GM23248 (cell line): ENCODE results near the gene CEP112. TPM values are rescaled to one million over a fixed set of nuclear protein-coding genes. Genes with fewer than 3 reads are reported as not detected.

Experiments
- DNase-seq: peaks from one replicate; pipeline ENCODE4 v3.0.0-alpha.2; 2015
- H2AFZ ChIP-seq: fragments of 200-600 bp; sonication (generic); 2 replicates; pipeline ENCODE4 v1.6.1; 2016; ENCODE audit warnings: antibody characterized with exemption
- H3F3A ChIP-seq: fragments of 200-600 bp; sonication (generic); 2 replicates; pipeline ENCODE4 v1.6.1; 2016; ENCODE audit warnings: mild to moderate bottlenecking, antibody characterized with exemption, mixed run types; ENCODE audit not compliant: insufficient read depth
- H3K27ac ChIP-seq: fragments of 200-600 bp; sonication (generic); 2 replicates; pipeline ENCODE4 v1.5.1; 2016; ENCODE audit warnings: mild to moderate bottlenecking
- H3K27me3 ChIP-seq: fragments of 200-600 bp; sonication (generic); replicated peaks from 2 replicates; pipeline ENCODE4 v1.6.1; 2016; ENCODE audit warnings: mild to moderate bottlenecking; ENCODE audit not compliant: insufficient read depth
- H3K36me3 ChIP-seq: fragments of 200-600 bp; sonication (generic); 2 replicates; pipeline ENCODE4 v1.6.1; 2016; ENCODE audit warnings: low read depth, mild to moderate bottlenecking
- H3K4me1 ChIP-seq: fragments of 200-600 bp; sonication (generic); 2 replicates; pipeline ENCODE4 v1.6.1; 2016; ENCODE audit warnings: mild to moderate bottlenecking; ENCODE audit not compliant: insufficient read depth
- H3K4me2 ChIP-seq: fragments of 200-600 bp; sonication (generic); one replicate; pipeline ENCODE4 v1.6.1; 2016; ENCODE audit warnings: mild to moderate bottlenecking; ENCODE audit not compliant: unreplicated experiment
- H3K4me3 ChIP-seq: fragments of 200-600 bp; sonication (generic); 2 replicates; pipeline ENCODE4 v1.5.1; 2016; ENCODE audit warnings: mild to moderate bottlenecking
- H3K79me2 ChIP-seq: fragments of 200-600 bp; sonication (generic); 2 replicates; pipeline ENCODE4 v1.6.1; 2016; ENCODE audit warnings: mild to moderate bottlenecking; ENCODE audit not compliant: insufficient read depth
- H3K9ac ChIP-seq: fragments of 200-600 bp; sonication (generic); 2 replicates; pipeline ENCODE4 v1.6.1; 2016; ENCODE audit warnings: mild to moderate bottlenecking
- H3K9me2 ChIP-seq: fragments of 200-600 bp; sonication (generic); 2 replicates; pipeline ENCODE4 v1.6.1; 2016; ENCODE audit warnings: mixed run types, mild to moderate bottlenecking, moderate library complexity; ENCODE audit not compliant: insufficient read depth
- H3K9me3 ChIP-seq: fragments of 200-600 bp; sonication (generic); one replicate; pipeline ENCODE4 v1.6.1; 2017; ENCODE audit warnings: low read depth
- H4K20me1 ChIP-seq: fragments of 200-600 bp; sonication (generic); 2 replicates; pipeline ENCODE4 v1.6.0; 2016; ENCODE audit not compliant: insufficient read depth
- EZH2 ChIP-seq: fragments of 200-600 bp; sonication (generic); IDR thresholded peaks from 2 replicates; pipeline ENCODE4 v1.6.1; 2018; ENCODE audit warnings: antibody characterized with exemption, mild to moderate bottlenecking; ENCODE audit not compliant: insufficient read depth, poor library complexity, severe bottlenecking
- EZH2phosphoT487 ChIP-seq: fragments of 200-600 bp; sonication (generic); IDR thresholded peaks from 2 replicates; pipeline ENCODE4 v1.6.1; 2018; ENCODE audit warnings: antibody characterized with exemption, moderate library complexity, mild to moderate bottlenecking, low read depth; ENCODE audit not compliant: insufficient read depth
- WGBS, 2 experiments: methylation state at CpG; one replicate each; pipeline ENCODE4 v1.1.6; 2015 to 2017; ENCODE audit warnings: low lambda C conversion rate in 2 of 2, low coverage in 1 of 2; ENCODE audit errors: missing lambda C conversion rate in 2 of 2; 5-methylcytosine and 5-hydroxymethylcytosine counted together
- in situ Hi-C: fragments of 300-500 bp; cut with MboI; formaldehyde crosslinking; loops from 2 replicates; pipeline ENCODE4 v1.15.0; 2020
- polyA plus RNA-seq: library from polyadenylated mRNA; unstranded; fragments of >200 nt; fragmentation: Nextera tagmentation; extraction: Ambion mirVana; gene quantifications from 2 replicates; pipeline ENCODE4 v1.2.1, GENCODE V29; 2016
- total RNA-seq: library from RNA; depleted of rRNA; stranded (reverse); fragments of >200 nt; shearing (Covaris generic); gene quantifications from 2 replicates; pipeline ENCODE4 v1.2.3, GENCODE V29; 2014

Gene CEP112
- total and polyA plus RNA-seq, 2 experiments from 2014 or later: 8.1 to 14.8 TPM

DNA sequence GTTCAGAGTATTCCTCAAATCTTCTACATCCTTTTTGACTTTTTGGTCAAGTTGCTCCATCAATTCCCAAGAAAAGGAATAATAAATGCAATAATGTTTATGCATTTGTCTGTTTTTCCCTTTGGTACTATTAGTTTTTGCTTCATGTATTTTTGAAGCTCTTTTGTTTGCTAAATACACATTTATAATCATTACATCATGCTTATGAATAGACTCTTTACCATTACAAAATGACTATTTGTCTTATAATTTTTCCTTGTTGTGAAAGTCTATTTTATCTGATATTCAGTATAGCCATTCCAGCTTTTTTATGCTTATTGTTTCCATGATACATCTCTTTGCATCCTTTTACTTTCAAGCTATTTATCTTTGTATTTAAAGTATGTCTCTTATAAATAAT lies 41.2 kb downstream of the CEP112 start:
- in situ Hi-C loops: loop anchor here (25.0 kb wide), 1 partner anchor 588 kb away; the partner anchor contains the start of gene AXIN2
- Histone ChIP-seq H3K4me3 (no peak overlapping the region), H3K36me3 (no peaks in the 10 kb centered on the region), H3K9me3 (no peaks in the 10 kb centered on the region), H3K4me1 (peaks cover 8% of the 10 kb centered on the region), H4K20me1 (no peaks in the 10 kb centered on the region), H3K79me2 (no peaks in the 10 kb centered on the region), H2AFZ (no peak overlapping the region), H3K27me3 (no peaks in the 10 kb centered on the region), H3F3A (peaks cover 7% of the 10 kb centered on the region; the same call in 1 of the 2 replicates), H3K9me2 (no peaks in the 10 kb centered on the region), H3K27ac (no peak overlapping the region), H3K4me2 (no peak overlapping the region), H3K9ac (no peak overlapping the region)
- DNase-seq: no peak
- TF ChIP-seq EZH2phosphoT487 (no peak), EZH2 (no peak)

DNA sequence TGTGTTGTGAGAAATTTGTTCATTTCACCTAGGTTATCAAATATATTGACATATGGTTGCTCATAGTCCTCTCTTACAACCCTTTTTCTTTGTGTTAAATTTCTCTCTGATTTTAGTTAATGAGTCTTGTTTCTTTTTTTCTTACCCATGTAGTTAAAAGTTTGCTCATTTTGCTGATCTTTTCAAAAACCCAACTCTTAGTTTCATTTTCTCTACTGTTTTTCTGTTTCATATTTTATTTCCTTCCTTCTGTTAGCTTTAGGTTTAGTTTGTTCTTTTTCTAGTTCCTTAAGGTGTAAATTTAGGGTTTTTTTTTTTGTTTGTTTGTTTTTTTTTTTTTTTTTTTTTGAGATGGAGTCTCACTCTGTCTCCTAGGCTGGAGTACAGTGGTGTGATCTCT lies 42.4 kb downstream of the CEP112 start:
- Histone ChIP-seq H3K79me2 (no peaks in the 10 kb centered on the region), H3K4me3 (no peak overlapping the region), H3K27me3 (no peaks in the 10 kb centered on the region), H4K20me1 (no peaks in the 10 kb centered on the region), H3K27ac (no peak overlapping the region), H2AFZ (no peak overlapping the region), H3K9me3 (no peaks in the 10 kb centered on the region), H3K9me2 (no peaks in the 10 kb centered on the region), H3K36me3 (no peaks in the 10 kb centered on the region), H3K4me1 (peaks cover 8% of the 10 kb centered on the region), H3F3A (peaks cover 7% of the 10 kb centered on the region; the same call in 1 of the 2 replicates), H3K4me2 (no peak overlapping the region), H3K9ac (no peak overlapping the region)
- TF ChIP-seq EZH2phosphoT487 (no peak), EZH2 (no peak)
- in situ Hi-C loops: no loop called here
- no peak for DNase-seq

DNA sequence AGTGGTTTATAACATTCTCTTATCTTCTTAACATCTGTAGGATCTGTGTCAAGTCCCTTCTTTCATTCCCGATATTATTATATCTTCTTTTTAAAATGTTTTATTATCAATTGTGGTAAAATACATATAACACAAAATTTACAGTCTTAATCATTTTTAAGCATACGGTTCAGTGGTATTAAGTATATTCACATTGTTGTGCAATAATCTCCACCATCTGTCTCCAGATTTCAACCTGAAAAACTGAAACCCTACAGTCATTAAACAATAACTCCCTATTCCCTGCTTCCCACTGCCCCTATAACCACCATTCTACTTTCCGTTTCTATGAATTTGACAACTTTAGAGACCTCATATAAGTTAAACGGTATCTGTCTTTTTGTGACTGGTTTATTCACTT lies 45.5 kb downstream of the CEP112 start:
- Histone ChIP-seq H3F3A (no peaks in the 10 kb centered on the region), H3K9me2 (no peaks in the 10 kb centered on the region), H3K4me3 (no peak overlapping the region), H3K79me2 (no peaks in the 10 kb centered on the region), H3K4me2 (no peak overlapping the region), H3K9me3 (no peaks in the 10 kb centered on the region), H3K4me1 (no peaks in the 10 kb centered on the region), H3K27me3 (no peaks in the 10 kb centered on the region), H3K9ac (no peak overlapping the region), H3K27ac (no peak overlapping the region), H4K20me1 (no peaks in the 10 kb centered on the region), H3K36me3 (no peaks in the 10 kb centered on the region), H2AFZ (no peak overlapping the region)
- no peak for DNase-seq
- WGBS, 2 experiments: 88 to 90% methylated on average over 4 of the region's 4 CpGs
- TF ChIP-seq EZH2phosphoT487 (no peak), EZH2 (no peak)
- in situ Hi-C loops: no loop called here

- no peak overlapping the region for H3K4me3 ChIP-seq
- no peaks in the 10 kb centered on the region for H3F3A ChIP-seq
- no peaks in the 10 kb centered on the region for H3K9me3 ChIP-seq
- H3K9ac ChIP-seq: no peak overlapping the region
- no peaks in the 10 kb centered on the region for H3K27me3 ChIP-seq
- no peaks in the 10 kb centered on the region for H3K4me1 ChIP-seq
- no peaks in the 10 kb centered on the region for H4K20me1 ChIP-seq
- H3K27ac ChIP-seq: no peak overlapping the region
- no peak for TF ChIP-seq EZH2phosphoT487
- no peak for TF ChIP-seq EZH2
- no peak overlapping the region for H3K4me2 ChIP-seq
- no peak overlapping the region for H2AFZ ChIP-seq
- no peaks in the 10 kb centered on the region for H3K36me3 ChIP-seq
- 43 to 53% methylated on average over 2 of the region's 2 CpGs for WGBS, 2 experiments
- H3K79me2 ChIP-seq: no peaks in the 10 kb centered on the region
- in situ Hi-C loops: no loop called here
- no peaks in the 10 kb centered on the region for H3K9me2 ChIP-seq
- DNase-seq: no peak
These were observed 48.2 kb downstream of the CEP112 start for GRCh38 chr17:66143657-66144282.

- Histone ChIP-seq H3K27ac (no peak overlapping the region), H3K36me3 (no peaks in the 10 kb centered on the region), H2AFZ (no peak overlapping the region), H3K9me3 (no peaks in the 10 kb centered on the region), H3K4me3 (no peak overlapping the region), H3K4me2 (no peak overlapping the region), H3K27me3 (no peaks in the 10 kb centered on the region), H3K9ac (no peak overlapping the region), H3K4me1 (no peaks in the 10 kb centered on the region), H3K79me2 (no peaks in the 10 kb centered on the region), H3F3A (no peaks in the 10 kb centered on the region), H4K20me1 (no peaks in the 10 kb centered on the region), H3K9me2 (no peaks in the 10 kb centered on the region)
- no peak for DNase-seq
- WGBS, 2 experiments: 93% methylated on average over 7 of the region's 7 CpGs
- in situ Hi-C loops: no loop called here
- TF ChIP-seq EZH2 (no peak), EZH2phosphoT487 (no peak)
These were observed 49.5 kb downstream of the CEP112 start for GRCh38 chr17:66142428-66142827.
